Caco-2 (cell line): ENCODE measurements around the gene PALLD. TPM values are rescaled to one million over a fixed set of nuclear protein-coding genes. Genes with fewer than 3 reads are reported as not detected.

Experiments used
- BruUV-seq: library from RNA; stranded (reverse); fragments of 400-500 nt; replicated peaks from 2 replicates; lab custom pipeline; 2021; lab: Mats Ljungman, UMichigan
- CTCF ChIA-PET: fragments of 300-600 bp; sonication (Branson Sonifier 250); formaldehyde crosslinking; loops from one replicate; lab custom pipeline; 2022; ENCODE audit warnings: antibody characterized with exemption; lab: Charles Lee
- POLR2A ChIA-PET: fragments of 300-600 bp; sonication (Branson Sonifier 250); formaldehyde crosslinking; loops from one replicate; lab custom pipeline; 2022; ENCODE audit warnings: antibody characterized with exemption; lab: Charles Lee
- DNase-seq, 2 experiments: peaks; one replicate each; pipeline versions ENCODE4 v3.0.0 to v3.0.0-alpha.2; 2020 to 2022
- H3K27me3 ChIP-seq: replicated peaks from 2 replicates; pipeline ENCODE4 v1.6.0; 2011; ENCODE audit warnings: low read length; ENCODE audit not compliant: control insufficient read depth, insufficient read depth
- H3K36me3 ChIP-seq: 2 replicates; pipeline ENCODE4 v1.5.1; 2011; ENCODE audit warnings: low read length; ENCODE audit not compliant: control insufficient read depth, insufficient read depth
- H3K4me1 ChIP-seq: fragments of 250-450 bp; sonication (Bioruptor Pico); 2 replicates; pipeline ENCODE4 v1.5.1; 2020; ENCODE audit warnings: mild to moderate bottlenecking
- H3K4me3 ChIP-seq: 2 replicates; pipeline ENCODE4 v1.5.1; 2011; ENCODE audit warnings: low read depth, mild to moderate bottlenecking, control low read depth, low read length
- H3K9me3 ChIP-seq: fragments of 250-450 bp; sonication (Bioruptor Pico); 2 replicates; pipeline ENCODE4 v1.5.1; 2020; ENCODE audit warnings: mild to moderate bottlenecking, moderate library complexity
- H3K27ac Mint-ChIP-seq: one replicate; pipeline ENCODE4 v1.8.0; 2022; ENCODE audit warnings: mixed read lengths; ENCODE audit not compliant: unreplicated experiment
- H3K27me3 Mint-ChIP-seq: one replicate; pipeline ENCODE4 v1.8.0; 2022; ENCODE audit warnings: mixed read lengths; ENCODE audit not compliant: insufficient read depth, unreplicated experiment
- H3K36me3 Mint-ChIP-seq: one replicate; pipeline ENCODE4 v1.8.0; 2022; ENCODE audit warnings: mild to moderate bottlenecking, mixed read lengths; ENCODE audit not compliant: insufficient read depth, unreplicated experiment
- H3K4me1 Mint-ChIP-seq: one replicate; pipeline ENCODE4 v1.8.0; 2022; ENCODE audit warnings: low read depth, mixed read lengths; ENCODE audit not compliant: unreplicated experiment
- H3K4me3 Mint-ChIP-seq: one replicate; pipeline ENCODE4 v1.8.0; 2022; ENCODE audit warnings: mild to moderate bottlenecking, moderate library complexity, mixed read lengths; ENCODE audit not compliant: unreplicated experiment
- H3K9me3 Mint-ChIP-seq: one replicate; pipeline ENCODE4 v1.8.0; 2022; ENCODE audit warnings: mixed read lengths; ENCODE audit not compliant: unreplicated experiment
- intact Hi-C: fragments of 100-400 bp; cut with micrococcal nuclease; formaldehyde crosslinking; loops from one replicate; pipeline ENCODE4 v1.10.0; 2022; ENCODE audit not compliant: unreplicated experiment
- total RNA-seq: library from RNA; stranded (reverse); gene quantifications from 2 replicates; pipeline ENCODE4 v1.2.3, GENCODE V29; 2022
- TF ChIP-seq, protein P1 (sequence below), 2 experiments: fragments of 200-600 bp in 1 of 2; IDR thresholded peaks; 1 replicate in 1 of 2; 2 replicates in 1 of 2; pipeline versions ENCODE4 v1.5.1 to v1.8.0; 2011 to 2022; ENCODE audit warnings: antibody characterized with exemption in 1 of 2, control low read depth in 1 of 2, inconsistent platforms in 1 of 2, low read depth in 1 of 2, low read length in 1 of 2, mild to moderate bottlenecking in 1 of 2, moderate library complexity in 1 of 2; ENCODE audit not compliant: insufficient read depth in 1 of 2, severe bottlenecking in 1 of 2, unreplicated experiment in 1 of 2

The PALLD gene
- total RNA-seq, 1 experiment from 2014 or later = 12.3 TPM

DNA sequence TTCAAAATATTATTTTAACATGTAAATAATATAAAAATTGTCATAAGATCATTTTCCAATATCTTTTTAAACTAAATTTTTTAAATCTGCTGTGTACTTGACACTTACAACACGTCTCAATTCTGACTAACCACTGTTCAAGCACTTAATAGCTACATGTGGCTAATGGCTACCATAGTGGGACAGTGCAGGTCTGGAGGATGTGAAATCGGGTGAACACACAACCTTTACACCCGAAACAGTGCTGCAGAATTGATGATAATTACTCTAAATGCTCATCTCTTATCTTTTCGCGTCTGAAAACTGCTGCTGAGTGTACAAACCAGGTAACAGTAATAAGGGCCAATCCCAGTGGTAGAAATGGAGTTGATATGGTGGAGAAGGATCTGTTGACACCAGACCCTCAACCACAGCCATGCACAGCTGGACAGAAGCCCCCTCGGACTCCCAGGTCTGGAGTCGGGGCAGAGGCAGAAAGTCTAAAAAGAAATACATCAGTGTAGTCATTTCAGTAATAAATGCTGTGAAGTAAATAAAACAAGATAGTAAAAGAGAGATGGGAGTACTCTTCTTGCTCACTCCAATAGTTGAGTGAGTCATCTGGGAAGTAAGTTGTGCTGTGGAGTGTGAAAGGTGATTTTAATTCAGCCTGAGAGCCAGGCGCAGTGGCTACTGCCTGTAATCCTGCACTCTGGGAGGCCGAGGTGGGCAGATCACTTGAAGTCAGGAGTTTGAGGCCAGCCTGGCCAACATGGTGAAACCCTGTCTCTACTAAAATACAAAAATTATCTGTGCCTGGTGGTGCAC is 363.2 kb downstream of the PALLD start:
- POLR2A ChIA-PET = interaction anchor here (1.0 kb wide), 1 partner anchor 150 kb away, joined by 3 read pairs; the partner anchor contains the start of gene CBR4
- Mint-ChIP-seq H3K4me1 (no peaks in the 10 kb centered on the region), H3K27me3 (no peaks in the 10 kb centered on the region), H3K27ac (no peak overlapping the region), H3K36me3 (peaks cover 5% of the 10 kb centered on the region), H3K4me3 (no peak overlapping the region), H3K9me3 (no peaks in the 10 kb centered on the region)
- TF ChIP-seq, protein P1, sequence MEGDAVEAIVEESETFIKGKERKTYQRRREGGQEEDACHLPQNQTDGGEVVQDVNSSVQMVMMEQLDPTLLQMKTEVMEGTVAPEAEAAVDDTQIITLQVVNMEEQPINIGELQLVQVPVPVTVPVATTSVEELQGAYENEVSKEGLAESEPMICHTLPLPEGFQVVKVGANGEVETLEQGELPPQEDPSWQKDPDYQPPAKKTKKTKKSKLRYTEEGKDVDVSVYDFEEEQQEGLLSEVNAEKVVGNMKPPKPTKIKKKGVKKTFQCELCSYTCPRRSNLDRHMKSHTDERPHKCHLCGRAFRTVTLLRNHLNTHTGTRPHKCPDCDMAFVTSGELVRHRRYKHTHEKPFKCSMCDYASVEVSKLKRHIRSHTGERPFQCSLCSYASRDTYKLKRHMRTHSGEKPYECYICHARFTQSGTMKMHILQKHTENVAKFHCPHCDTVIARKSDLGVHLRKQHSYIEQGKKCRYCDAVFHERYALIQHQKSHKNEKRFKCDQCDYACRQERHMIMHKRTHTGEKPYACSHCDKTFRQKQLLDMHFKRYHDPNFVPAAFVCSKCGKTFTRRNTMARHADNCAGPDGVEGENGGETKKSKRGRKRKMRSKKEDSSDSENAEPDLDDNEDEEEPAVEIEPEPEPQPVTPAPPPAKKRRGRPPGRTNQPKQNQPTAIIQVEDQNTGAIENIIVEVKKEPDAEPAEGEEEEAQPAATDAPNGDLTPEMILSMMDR (IDR thresholded peaks at IDR 0.05; ENCODE audit: insufficient read depth in 1 of 2, low read depth in 1 of 2, low read length in 1 of 2, severe bottlenecking in 1 of 2, unreplicated experiment in 1 of 2) = no peak
- Histone ChIP-seq H3K36me3 (no peaks in the 10 kb centered on the region), H3K4me1 (no peaks in the 10 kb centered on the region), H3K4me3 (no peak overlapping the region), H3K9me3 (no peaks in the 10 kb centered on the region), H3K27me3 (no peaks in the 10 kb centered on the region)
- CTCF ChIA-PET = no interaction called here
- no peak for DNase-seq
- BruUV-seq = no TSS peak
- intact Hi-C loops = no loop called here

DNA sequence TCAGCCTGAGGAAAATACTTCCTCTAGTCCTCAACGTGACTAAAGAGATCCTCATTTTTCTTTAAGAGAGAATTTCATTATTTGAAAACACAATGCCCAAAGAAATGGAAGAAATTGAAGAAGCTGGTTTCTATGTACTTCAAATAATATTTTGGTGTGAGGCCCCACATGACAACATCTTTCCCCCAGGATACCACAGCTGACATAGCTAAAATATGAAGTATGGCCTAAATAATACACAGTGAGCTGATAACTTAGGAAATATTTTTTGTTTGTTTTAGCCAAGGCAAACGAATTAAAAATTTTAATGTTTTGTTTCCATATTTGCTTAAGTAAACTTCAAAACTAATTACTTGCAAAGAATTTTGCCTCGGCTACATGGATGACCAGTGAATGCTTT is 364.0 kb downstream of the PALLD start:
- no peaks in the 10 kb centered on the region for H3K27me3 ChIP-seq
- H3K4me3 Mint-ChIP-seq = no peak overlapping the region
- no peak overlapping the region for H3K27ac Mint-ChIP-seq
- H3K4me1 Mint-ChIP-seq = no peaks in the 10 kb centered on the region
- H3K36me3 Mint-ChIP-seq = peaks cover 5% of the 10 kb centered on the region
- CTCF ChIA-PET = no interaction called here
- no TSS peak for BruUV-seq
- no peaks in the 10 kb centered on the region for H3K9me3 ChIP-seq
- H3K36me3 ChIP-seq = no peaks in the 10 kb centered on the region
- POLR2A ChIA-PET = interaction anchor here (1.0 kb wide), 1 partner anchor 149 kb away, joined by 3 read pairs; the partner anchor contains the start of gene CBR4
- H3K9me3 Mint-ChIP-seq = no peaks in the 10 kb centered on the region
- no peak overlapping the region for H3K4me3 ChIP-seq
- intact Hi-C loops = no loop called here
- DNase-seq = no peak
- TF ChIP-seq, protein P1 (IDR thresholded peaks at IDR 0.05; ENCODE audit: insufficient read depth in 1 of 2, low read depth in 1 of 2, low read length in 1 of 2, severe bottlenecking in 1 of 2, unreplicated experiment in 1 of 2) = no peak
- no peaks in the 10 kb centered on the region for H3K27me3 Mint-ChIP-seq
- H3K4me1 ChIP-seq = no peaks in the 10 kb centered on the region

DNA sequence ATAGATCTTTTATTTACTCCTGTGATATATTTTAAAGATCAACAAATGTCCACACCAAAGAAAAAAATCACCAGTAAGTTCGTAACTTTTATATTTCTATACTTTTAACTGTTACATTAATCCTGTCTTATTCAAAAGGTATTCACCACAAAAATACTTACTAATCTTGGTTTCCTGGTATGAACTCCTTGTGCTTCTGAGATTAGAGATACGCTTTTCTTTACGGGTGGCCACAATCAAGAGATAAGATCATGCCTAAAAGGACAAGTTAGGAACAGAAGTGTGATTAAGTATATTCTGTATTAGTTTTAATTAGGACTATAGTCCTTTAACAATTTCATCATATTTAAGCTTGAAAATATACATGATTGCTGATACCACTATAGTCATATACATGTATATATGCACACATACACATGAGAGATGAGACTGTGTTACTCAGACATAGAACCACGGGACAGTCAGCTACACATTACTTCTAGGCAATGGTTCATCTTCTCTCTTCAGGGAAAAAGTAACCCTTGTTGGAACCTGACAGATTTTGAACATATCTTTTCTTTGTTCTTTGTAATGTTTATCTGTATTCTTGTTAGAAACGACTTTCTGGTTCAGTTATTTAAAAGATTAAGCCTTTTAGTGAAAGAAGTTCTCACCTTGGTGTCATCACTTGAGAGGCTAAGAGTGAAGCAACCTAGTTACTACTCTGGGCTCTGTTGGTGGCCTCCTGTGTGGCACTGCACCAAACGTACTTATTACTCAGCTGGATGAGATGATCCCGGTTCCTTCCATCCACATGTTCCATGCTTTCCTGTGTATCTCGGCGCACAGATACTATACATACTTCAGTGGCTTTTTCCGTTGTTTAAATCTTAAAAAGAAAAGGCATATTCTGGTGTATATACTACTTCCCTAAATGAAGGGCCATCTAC is 367.1 kb downstream of the PALLD start:
- Mint-ChIP-seq H3K27me3 (no peaks in the 10 kb centered on the region), H3K27ac (no peak overlapping the region), H3K36me3 (peaks cover 4% of the 10 kb centered on the region), H3K9me3 (no peaks in the 10 kb centered on the region), H3K4me1 (no peaks in the 10 kb centered on the region), H3K4me3 (no peak overlapping the region)
- POLR2A ChIA-PET = interaction anchor here (0.8 kb wide), 1 partner anchor 53 kb away, joined by 4 read pairs; no protein-coding TSS in a partner anchor
- intact Hi-C loops = no loop called here
- CTCF ChIA-PET = no interaction called here
- Histone ChIP-seq H3K9me3 (no peaks in the 10 kb centered on the region), H3K36me3 (no peaks in the 10 kb centered on the region), H3K27me3 (no peaks in the 10 kb centered on the region), H3K4me1 (no peaks in the 10 kb centered on the region), H3K4me3 (no peak overlapping the region)
- TF ChIP-seq, protein P1 (IDR thresholded peaks at IDR 0.05; ENCODE audit: insufficient read depth in 1 of 2, low read depth in 1 of 2, low read length in 1 of 2, severe bottlenecking in 1 of 2, unreplicated experiment in 1 of 2) = no peak
- no TSS peak for BruUV-seq
- no peak for DNase-seq
